Umbilical cord (tissue), 2 donors: ENCODE measurements around the gene CD81. TPM values are rescaled to one million over a fixed set of nuclear protein-coding genes. Genes with fewer than 3 reads are reported as not detected.
"Not testable (repeated sequence)": the region's sequence is repeated elsewhere in the genome, so short reads cannot be mapped to it uniquely, and the experiment has no call there.

ENCODE experiments used
- DNase-seq: peaks from one replicate; pipeline ENCODE4 v3.0.0-alpha.2; 2015; ENCODE audit warnings: low spot score
- total RNA-seq: library from RNA; depleted of rRNA; stranded (reverse); fragments of >200 nt; gene quantifications from one replicate; pipeline ENCODE4 v1.2.3, GENCODE V29; 2014; ENCODE audit warnings: low replicate concordance; ENCODE audit not compliant: insufficient read depth

CD81 gene
- total RNA-seq, 1 donor from 2014 or later, result 160 TPM

GRCh38 chr11:2357246-2357645, 19.9 kb upstream of the CD81 start:
- DNase-seq, result no peak

DNA sequence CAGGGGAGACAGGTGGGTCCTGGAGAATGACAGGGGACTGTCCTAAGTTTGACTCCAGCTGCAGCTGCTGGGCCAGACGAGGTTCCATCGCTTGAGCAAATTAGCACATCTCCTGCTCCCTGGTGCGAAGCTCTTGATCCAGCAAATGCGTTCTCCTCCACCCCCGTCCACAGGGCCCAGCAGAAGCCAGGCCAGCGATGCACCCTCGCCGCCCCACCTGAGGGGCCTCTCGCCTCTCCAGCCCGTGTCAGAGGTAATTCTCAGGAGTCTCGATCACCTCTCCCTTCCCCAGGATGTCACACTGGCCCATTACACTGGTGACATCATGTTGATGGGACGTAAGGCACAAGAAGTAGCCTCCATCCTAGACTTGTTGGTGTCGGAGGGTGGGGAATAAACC, 19.5 kb upstream of the CD81 start:
- DNase-seq, result not testable (repeated sequence)

GRCh38 chr11:2358754-2359442, 18.2 kb upstream of the CD81 start:
- DNase-seq, result no peak

DNA sequence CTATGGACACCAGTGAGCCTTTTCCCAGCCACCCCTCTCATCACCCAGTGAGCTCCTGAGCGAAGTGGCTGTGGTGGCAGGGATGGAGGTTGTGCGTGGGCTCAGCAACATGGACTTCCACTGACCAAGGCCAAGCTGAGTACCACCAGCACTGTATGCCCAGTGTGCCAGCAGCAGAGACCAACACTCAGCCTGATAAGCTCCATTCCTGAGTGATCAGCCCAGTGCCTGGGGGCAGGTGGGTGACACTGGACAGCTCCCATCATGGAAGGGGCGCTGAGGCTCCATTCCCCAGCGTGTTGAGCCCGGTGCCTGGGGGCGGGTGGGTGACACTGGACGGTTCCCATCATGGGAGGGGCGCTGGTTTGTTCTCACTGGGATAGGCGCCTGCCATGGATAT, 17.6 kb upstream of the CD81 start:
- DNase-seq, result no peak

DNA sequence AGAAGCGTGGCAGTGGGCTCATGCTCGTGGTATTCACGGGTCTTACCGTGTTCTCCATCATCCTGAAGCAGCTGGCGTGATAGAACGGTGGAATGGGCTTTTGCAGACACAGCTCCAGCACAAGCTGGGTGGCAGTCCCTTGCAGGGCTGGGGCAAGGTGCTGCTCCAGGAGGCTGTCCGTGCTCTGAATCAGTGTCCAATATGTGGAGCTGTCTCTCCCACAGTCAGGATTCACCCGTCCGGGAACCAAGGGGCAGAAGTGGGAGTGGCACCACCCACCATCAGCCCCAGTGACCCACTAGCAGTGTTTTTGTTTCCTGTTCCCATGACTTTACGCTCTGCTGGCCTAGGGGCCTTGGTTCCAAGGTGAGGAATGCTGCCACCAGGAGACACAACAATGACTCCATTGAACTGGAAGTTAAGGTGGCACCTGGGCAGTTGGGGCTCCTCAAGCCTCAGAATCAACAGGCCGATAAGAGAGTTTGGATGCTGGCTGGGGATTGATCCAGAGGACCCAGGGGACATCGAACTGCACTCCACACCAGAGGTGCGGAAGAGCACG, 16.9 kb upstream of the CD81 start:
- no peak for DNase-seq

GRCh38 chr11:2361565-2361964, 15.5 kb upstream of the CD81 start:
- no peak for DNase-seq

DNA sequence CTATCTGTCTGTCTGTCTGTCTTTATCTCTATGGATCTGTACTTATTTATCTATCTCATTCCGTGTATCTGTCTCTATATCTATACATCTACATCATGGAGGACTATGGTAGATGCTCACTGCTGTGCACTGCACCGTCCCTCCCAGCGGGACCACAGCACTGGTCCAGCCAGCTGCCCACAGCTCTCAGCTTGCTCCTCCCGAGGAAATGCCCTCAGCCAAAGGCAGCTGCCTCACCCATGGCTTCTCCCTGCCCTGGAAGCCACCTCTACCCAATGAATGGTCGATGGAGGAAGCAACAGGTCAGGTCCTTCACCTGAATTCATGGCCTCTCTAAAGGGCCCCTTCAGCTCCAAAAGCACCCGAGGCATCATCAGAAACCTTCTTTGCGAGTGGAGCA, 14.7 kb upstream of the CD81 start:
- no peak for DNase-seq

DNA sequence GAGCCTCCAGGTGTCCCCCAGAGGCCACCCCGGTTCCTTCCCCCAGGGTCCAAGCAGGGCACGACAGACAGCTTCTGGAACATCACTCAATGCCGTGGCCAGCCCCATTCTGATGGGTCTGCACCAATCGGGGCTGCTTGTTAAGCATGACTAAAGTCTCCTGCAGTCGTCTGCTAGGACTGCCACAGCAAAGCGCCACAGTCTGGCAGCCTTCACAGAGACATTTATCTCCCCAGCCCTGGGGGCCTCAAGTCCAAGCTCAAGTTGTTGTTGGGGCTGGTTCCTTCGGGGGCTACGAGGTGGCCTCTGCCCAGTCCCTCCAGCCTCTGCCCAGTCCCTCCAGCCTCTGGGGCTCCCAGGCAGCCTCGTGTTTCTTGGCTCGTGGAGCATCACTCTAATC, 14.0 kb upstream of the CD81 start:
- no peak for DNase-seq

- DNase-seq, result no peak
Measured at GRCh38 chr11:2363577-2364370, 13.3 kb upstream of the CD81 start.

DNA sequence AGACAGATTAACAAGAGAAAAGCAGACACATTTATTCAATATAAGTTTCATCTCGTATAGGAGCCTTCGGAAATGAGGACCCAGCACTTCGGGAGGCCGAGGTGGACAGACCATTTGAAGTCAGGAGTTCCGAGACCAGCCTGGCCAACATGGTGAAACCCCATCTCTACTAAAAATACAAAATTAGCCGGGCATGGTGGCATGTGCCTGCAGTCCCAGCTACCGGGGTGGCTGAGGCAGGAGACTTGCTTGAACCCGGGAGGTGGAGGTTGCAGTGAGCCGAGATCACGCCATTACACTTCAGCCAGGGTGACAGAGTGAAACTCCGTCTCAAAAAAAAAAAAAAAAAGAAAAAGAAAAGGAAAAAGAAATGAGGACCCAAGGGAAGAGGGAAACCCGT, 12.7 kb upstream of the CD81 start:
- DNase-seq, result not testable (repeated sequence)

GRCh38 chr11:2365571-2366210, 11.4 kb upstream of the CD81 start:
- DNase-seq, result no peak

GRCh38 chr11:2366276-2366675, 10.8 kb upstream of the CD81 start:
- DNase-seq, result no peak

GRCh38 chr11:2366733-2367132, 10.4 kb upstream of the CD81 start:
- DNase-seq, result no peak

DNA sequence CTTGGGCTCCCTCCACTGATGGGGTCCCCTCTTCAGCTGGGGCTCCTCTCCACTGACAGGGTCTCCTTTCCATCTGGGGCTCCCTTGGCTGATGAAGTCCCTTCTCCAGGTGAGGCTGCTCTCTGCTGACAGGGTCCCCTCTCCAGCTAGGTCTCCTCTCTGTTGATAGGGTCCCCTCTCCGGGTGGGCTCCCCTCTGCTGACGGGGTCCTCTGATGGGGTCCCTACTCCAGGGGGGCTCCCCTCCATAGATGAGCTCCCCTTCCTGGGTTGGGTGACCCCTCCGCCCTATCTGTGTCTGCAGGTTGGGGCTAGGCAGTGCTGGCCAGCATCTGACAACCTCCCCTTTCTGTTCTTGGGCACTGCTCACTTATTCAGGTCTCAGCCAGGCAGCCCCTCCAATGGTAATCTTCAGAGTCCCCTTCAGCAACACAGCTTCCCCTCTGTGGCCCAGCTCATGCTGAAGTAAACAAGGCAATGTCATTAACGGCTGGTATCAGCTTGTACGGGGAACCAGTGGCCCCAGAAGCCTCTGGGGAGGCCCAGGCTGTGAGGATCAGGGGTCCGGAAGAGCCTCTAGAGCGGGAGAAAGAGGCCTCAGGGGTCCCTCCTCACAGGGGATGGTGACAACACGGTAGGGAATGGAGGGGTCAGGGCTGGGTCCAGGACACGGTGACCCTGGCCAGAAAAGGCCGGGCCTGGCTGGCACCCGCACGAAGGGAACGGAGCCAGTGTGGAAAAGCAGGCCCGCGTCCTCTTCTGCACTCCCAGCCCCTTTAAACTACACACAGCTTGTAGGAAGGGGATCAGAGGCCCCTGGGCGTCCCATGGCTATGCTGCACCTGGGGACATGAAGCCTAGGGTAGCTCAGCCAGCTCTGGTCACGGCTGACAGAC, 9.6 kb upstream of the CD81 start:
- no peak for DNase-seq

- DNase-seq, result no peak
Measured at GRCh38 chr11:2368178-2368850, 8.8 kb upstream of the CD81 start.

DNA sequence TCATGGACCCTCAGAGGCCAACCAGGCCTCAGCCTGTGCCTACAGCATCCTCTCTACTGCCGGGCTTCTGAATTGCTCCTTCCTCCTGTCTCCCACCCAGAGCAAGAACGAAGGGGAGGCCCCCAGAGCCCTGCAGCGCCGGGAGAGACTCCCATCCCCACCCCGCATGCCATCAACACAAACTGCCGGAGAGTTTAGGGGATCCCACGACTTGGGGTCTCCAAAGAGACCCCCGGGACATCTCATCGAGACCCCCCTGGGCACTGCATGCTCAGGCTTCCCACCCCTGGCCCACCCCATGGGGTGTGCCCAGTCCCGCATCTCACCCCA, 8.3 kb upstream of the CD81 start:
- no peak for DNase-seq

GRCh38 chr11:2369320-2369719, 7.8 kb upstream of the CD81 start:
- no peak for DNase-seq

- DNase-seq, result no peak
Measured at GRCh38 chr11:2369896-2370295, 7.2 kb upstream of the CD81 start.

- no peak for DNase-seq
Measured at GRCh38 chr11:2374456-2375201, 2.5 kb upstream of the CD81 start.

GRCh38 chr11:2375341-2375853, 1.7 kb upstream of the CD81 start:
- DNase-seq, result no peak
